ENCODE data around the gene HCAR2.
"Not testable (repeated sequence)": the region's sequence is repeated elsewhere in the genome, so short reads cannot be mapped to it uniquely, and the experiment has no call there.

The HCAR2 gene

DNA sequence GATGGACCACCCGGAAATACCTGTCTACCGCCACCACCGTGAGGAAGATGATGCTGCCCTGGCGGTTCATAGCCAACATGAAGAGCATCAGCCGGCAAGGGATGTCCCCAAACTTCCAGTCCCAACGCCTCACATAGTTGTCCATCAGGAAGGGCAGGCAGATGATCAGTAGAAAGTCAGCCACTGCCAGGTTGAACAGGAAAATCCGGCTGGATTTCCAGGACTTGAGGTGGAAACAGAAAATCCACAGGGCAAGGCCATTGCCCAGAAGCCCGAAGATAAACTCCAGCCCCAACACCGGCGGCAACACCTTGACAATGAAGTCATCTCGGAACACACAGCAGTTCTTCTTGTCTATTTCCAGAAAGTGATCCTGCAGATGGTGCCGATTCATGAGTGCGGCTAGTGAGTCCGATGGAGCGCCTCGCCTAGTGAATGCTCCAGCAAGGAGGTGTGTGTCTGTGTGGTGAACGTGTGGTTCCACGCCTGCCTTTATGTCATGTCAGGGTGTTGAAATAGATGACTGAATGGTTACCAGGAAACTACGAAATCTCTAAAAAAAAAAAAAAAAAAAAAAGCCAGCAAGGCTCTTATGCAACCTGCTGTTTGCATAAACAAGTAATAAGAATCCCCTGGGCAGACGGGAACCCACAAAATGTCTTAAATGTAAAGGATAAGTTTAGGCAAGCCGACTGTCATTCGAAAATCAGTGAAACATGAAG lies at the start of gene HCAR2:
Gene HCAR2, minus strand, starts transcription at position 468 of the 722 bp plus-strand sequence. Its CDS starts 74 bp downstream, at position 394.
- DNase-seq (ENCODE audit: low read depth), result not testable (repeated sequence)

DNA sequence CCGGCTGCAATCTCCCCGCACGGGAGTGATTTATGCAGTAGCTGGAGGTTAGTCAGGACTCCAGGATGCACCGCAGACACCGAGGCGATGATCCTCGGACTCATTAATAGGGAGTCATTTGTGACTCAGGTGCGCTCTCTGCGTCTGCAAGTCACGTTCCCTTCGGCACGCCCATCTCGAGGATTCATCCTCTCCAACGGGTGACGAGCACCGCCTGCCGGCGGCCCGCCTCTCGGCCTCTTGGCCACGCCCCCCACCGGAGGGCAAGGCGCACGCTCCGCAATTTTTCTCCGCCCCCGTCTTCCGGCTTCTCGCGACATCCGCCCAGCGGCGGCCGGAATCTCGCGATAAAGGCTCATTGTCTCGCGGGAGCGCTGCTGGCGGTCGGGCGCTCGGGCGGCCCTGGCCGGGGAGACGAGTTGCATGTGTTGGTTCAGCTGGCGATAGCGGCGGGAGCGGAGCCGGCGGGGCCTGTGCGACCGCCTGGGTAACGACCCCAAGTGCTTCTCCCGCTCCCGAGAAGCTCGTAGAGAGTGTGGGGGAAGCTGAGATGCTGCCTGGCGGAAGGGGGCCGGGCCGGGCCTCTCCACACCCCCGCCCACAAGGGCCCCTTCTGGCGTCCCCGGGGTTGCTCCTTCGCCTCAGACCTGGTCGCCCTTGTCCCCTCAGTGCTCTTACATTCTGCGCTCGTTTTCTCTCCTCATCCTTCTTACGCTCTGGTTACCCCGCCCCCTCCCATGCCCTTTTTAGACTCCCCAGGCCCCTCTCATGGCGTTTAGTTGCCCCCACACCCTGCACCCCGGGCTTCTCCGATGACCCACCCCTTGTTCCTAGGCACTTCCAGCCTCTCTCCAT lies 49.5 kb upstream of the HCAR2 start, which contains the start of gene DENR:
Gene DENR, plus strand, starts transcription at position 361 of the 855 bp plus-strand sequence. CDS start 878 bp downstream, outside the sequence.
- DNase-seq (ENCODE audit: low read depth), result peak; percentile 78

- DNase-seq (ENCODE audit: low read depth), result not testable (repeated sequence)
These were observed 47.8 kb upstream of the HCAR2 start for GRCh38 chr12:122750781-122751515.

DNA sequence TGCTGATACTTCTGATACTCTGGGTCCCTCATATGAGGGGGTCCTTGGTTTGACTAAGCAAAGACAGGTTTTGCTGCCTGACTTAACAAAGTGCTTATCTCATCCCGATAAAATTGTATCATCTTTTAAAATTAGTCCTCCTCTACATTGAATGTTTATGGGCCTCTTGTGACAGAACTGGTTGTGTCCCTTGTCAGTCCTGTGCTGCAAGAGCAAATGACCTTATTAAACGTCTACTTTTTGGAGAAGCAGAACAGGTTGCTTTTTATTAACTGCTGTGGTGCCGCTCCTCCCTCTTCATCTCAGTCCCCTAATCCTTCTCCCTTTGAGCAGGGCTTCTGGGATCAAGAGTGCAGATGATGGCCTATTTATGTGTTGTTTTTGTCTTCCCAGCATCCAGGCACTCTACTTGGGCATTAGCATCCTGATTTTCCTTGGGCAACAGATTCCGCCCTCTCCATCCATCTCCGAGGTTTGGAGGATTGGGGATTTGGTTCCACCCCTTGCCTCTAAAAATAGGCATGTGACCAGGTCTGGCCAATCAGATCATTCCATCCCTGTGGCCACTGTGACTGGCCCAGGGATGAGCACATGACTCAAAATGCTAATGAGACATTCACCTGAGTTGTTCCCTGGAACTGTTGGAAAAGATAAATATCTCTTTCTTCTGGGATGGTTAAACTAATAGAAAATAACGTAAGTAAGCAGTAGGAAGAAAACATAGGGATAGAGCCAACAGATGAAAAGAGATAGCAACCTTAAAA lies 46.6 kb upstream of the HCAR2 start:
- DNase-seq (ENCODE audit: low read depth), result no peak

DNA sequence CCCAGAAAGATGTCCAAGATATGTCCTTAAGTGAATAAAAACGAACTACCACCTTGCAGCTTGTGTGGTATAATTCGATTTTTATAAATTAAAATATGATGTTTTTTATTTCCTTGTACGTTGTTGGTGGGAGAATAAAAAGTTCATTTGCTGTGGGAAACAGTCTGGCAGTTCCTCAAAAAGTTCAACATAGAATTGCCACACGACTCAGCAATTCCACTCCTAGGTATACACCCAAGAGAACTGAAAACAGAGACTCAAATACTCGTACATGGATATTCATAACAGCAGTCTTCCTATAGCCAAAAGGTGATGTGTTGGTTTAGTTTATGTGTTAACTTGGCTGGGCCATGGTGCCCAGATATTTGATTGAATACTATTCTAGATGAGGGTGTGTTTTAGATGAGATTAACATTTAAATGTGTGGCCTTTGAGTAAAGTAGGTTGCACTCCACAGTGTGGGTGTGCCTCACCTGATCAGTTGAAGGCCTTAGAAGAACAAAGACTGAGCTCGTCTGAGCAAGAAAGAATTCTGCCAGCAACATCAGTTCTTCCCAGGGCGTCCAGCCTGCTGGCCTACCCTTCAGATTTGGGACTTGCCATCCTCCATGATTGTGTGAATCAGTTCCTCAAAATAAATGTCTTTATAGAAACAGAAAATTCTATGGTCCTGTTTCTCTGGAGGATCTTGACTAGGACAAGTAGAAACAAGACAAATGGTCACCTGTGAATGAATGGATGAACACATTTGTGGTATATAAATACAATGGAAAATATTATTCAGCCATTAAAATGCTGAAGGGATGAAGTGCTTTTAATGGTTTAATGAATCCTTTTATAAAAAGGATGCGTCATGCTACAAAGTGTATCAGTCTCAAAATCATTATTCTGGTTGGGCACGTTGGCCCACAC lies 44.3 kb upstream of the HCAR2 start:
- no peak for DNase-seq (ENCODE audit: low read depth)

- DNase-seq (ENCODE audit: low read depth), result no peak
These were observed 40.9 kb upstream of the HCAR2 start for GRCh38 chr12:122743895-122744525.

GRCh38 chr12:122740351-122740750 lies 37.2 kb upstream of the HCAR2 start:
- no peak for DNase-seq (ENCODE audit: low read depth)

GRCh38 chr12:122738571-122738970 lies 35.4 kb upstream of the HCAR2 start:
- DNase-seq (ENCODE audit: low read depth), result no peak

DNA sequence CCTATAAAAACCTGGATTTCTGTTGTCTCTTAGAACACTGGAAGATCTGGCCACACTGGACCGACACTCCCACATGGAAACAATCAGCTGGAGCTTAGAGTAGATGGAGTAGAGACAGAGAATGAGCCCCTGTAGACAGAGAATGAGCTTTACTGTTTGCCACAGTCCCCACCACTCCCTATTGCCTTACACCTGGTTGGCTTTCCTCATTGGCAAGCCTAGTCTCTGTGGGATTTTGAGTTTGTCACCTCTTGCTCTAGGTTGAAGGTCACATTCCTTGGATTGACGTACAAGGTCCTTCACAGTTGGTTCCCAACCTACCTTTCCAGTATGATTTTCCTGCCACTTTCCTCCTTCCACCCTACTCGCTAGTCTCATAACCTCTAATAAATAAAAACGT lies 29.5 kb upstream of the HCAR2 start:
- DNase-seq (ENCODE audit: low read depth), result no peak

- DNase-seq (ENCODE audit: low read depth), result no peak
These were observed 29.0 kb upstream of the HCAR2 start for GRCh38 chr12:122732170-122732569.

GRCh38 chr12:122730215-122731014 lies 27.3 kb upstream of the HCAR2 start, which contains the start of gene HCAR1:
HCAR1 (minus strand) TSS chr12:122730844; CDS start chr12:122730339, 505 bp downstream.
- DNase-seq (ENCODE audit: low read depth), result no peak

DNA sequence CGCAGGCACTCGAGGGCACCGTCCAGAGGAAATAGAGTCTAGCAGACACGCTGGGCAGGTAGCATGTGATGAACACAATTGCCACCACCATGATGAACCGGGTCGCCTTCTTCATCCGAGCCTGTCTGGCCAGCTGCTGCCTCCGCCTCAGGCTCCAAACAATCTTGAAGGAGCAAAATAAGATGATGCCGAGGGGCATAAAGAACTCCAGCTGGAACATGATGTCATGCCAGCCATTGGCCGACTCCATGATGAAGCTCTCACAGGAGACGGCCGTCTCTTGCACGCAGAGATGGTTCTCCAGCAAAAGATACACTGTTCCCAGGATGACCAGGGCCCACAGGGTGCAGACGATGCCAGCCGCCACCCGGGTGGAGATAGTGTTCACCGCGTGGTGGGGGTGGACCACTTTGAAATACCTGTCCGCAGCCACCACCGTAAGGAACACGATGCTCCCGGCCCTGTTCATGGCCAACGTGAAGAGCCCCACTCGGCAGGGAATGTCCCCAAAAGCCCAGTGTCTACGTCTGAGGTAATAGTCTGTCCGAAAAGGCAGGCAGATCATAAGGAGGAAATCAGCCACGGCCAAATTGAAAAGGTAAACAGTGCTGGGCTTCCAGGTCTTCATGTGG lies 26.5 kb upstream of the HCAR2 start:
- no peak for DNase-seq (ENCODE audit: low read depth)

- no peak for DNase-seq (ENCODE audit: low read depth)
These were observed 23.0 kb upstream of the HCAR2 start for GRCh38 chr12:122726080-122726558.

- DNase-seq (ENCODE audit: low read depth), result no peak
These were observed 22.4 kb upstream of the HCAR2 start for GRCh38 chr12:122725452-122726079.

GRCh38 chr12:122724641-122725243 lies 21.6 kb upstream of the HCAR2 start:
- DNase-seq (ENCODE audit: low read depth), result no peak

GRCh38 chr12:122722387-122722786 lies 19.2 kb upstream of the HCAR2 start:
- no peak for DNase-seq (ENCODE audit: low read depth)

DNA sequence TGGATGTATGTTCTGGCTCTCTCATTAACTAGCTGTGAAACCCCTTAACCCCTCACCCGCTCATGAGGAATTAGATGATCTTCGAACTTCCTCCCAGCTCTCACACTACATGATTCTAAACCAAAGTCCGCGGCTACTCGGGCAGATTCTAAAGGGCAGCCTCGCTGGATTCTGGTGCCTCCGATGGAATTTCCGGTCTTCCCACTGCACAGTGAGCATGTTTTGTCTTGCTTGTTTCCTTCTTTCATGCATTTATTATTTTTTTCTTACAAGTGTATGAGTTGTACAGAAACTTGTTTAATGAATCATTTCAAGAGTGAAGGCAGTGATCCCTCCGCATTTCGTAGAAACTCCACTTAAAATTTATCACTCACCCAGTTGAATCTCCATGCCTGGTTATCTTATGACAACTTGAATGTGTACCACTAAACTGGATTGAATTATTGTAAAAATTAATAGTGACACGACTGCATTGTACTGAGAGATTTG lies 17.9 kb upstream of the HCAR2 start:
- DNase-seq (ENCODE audit: low read depth), result peak; percentile 26
